Neural progenitor cell (in vitro differentiated cells): ENCODE results near the gene CBX1. TPM values are rescaled to one million over a fixed set of nuclear protein-coding genes. Genes with fewer than 3 reads are reported as not detected.
"Not testable (repeated sequence)": the region's sequence is repeated elsewhere in the genome, so short reads cannot be mapped to it uniquely, and the experiment has no call there.

Source experiments
- DNase-seq: peaks from one replicate; pipeline ENCODE4 v3.0.0-alpha.2; 2016; ENCODE audit warnings: low spot score
- H2AFZ ChIP-seq: fragments of 200-600 bp; sonication (generic); replicated peaks from 2 replicates; pipeline ENCODE4 v1.6.1; 2016; ENCODE audit warnings: antibody characterized with exemption
- H3F3A ChIP-seq: fragments of 200-600 bp; sonication (generic); 2 replicates; pipeline ENCODE4 v1.6.1; 2016; ENCODE audit warnings: antibody characterized with exemption, low read depth
- H3K27ac ChIP-seq: fragments of 200-600 bp; sonication (generic); 2 replicates; pipeline ENCODE4 v1.5.1; 2016; ENCODE audit warnings: mild to moderate bottlenecking
- H3K27me3 ChIP-seq: fragments of 200-600 bp; sonication (generic); 2 replicates; pipeline ENCODE4 v1.6.1; 2016; ENCODE audit warnings: mild to moderate bottlenecking, moderate library complexity
- H3K36me3 ChIP-seq: fragments of 200-600 bp; sonication (generic); 2 replicates; pipeline ENCODE4 v1.5.1; 2016
- H3K4me1 ChIP-seq: fragments of 200-600 bp; sonication (generic); 2 replicates; pipeline ENCODE4 v1.6.1; 2016; ENCODE audit warnings: mixed run types
- H3K4me2 ChIP-seq: fragments of 200-600 bp; sonication (generic); 2 replicates; pipeline ENCODE4 v1.6.1; 2016
- H3K4me3 ChIP-seq: fragments of 200-600 bp; sonication (generic); 2 replicates; pipeline ENCODE4 v1.5.1; 2016
- H3K79me2 ChIP-seq: fragments of 200-600 bp; sonication (generic); 2 replicates; pipeline ENCODE4 v1.6.1; 2016; ENCODE audit warnings: low read depth
- H3K9ac ChIP-seq: fragments of 200-600 bp; sonication (generic); 2 replicates; pipeline ENCODE4 v1.6.1; 2016
- H3K9me3 ChIP-seq: fragments of 200-600 bp; sonication (generic); 2 replicates; pipeline ENCODE4 v1.5.1; 2016; ENCODE audit warnings: low read depth
- H4K20me1 ChIP-seq: fragments of 200-600 bp; sonication (generic); 2 replicates; pipeline ENCODE4 v1.6.1; 2016; ENCODE audit warnings: low read depth
- H3K27ac Mint-ChIP-seq: 3 replicates; pipeline ENCODE4 v1.8.0; 2021; ENCODE audit warnings: mixed read lengths
- H3K27me3 Mint-ChIP-seq: 2 replicates; pipeline ENCODE4 v1.8.0; 2022; ENCODE audit warnings: low read depth, mild to moderate bottlenecking, inconsistent platforms, moderate library complexity, mixed read lengths; ENCODE audit not compliant: insufficient read depth
- H3K36me3 Mint-ChIP-seq: 3 replicates; pipeline ENCODE4 v1.8.0; 2021; ENCODE audit warnings: mixed read lengths
- H3K4me1 Mint-ChIP-seq: 3 replicates; pipeline ENCODE4 v1.8.0; 2021; ENCODE audit warnings: mixed read lengths
- H3K4me3 Mint-ChIP-seq: 3 replicates; pipeline ENCODE4 v1.8.0; 2021; ENCODE audit warnings: mild to moderate bottlenecking, moderate library complexity, mixed read lengths
- H3K9me3 Mint-ChIP-seq: 3 replicates; pipeline ENCODE4 v1.8.0; 2020; ENCODE audit warnings: mixed read lengths
- CTCF ChIP-seq: fragments of 200-600 bp; sonication (generic); IDR thresholded peaks from 2 replicates; pipeline ENCODE4 v1.5.1; 2017; ENCODE audit warnings: antibody characterized with exemption, mild to moderate bottlenecking
- EZH2 ChIP-seq: fragments of 200-600 bp; sonication (generic); IDR thresholded peaks from 2 replicates; pipeline ENCODE4 v1.6.1; 2017; ENCODE audit warnings: antibody characterized with exemption, mild to moderate bottlenecking, moderate library complexity
- EZH2phosphoT487 ChIP-seq: fragments of 200-600 bp; sonication (generic); IDR thresholded peaks from 2 replicates; pipeline ENCODE4 v1.6.1; 2017; ENCODE audit warnings: antibody characterized with exemption
- total RNA-seq: library from RNA; depleted of rRNA; stranded (reverse); fragments of >200 nt; gene quantifications from 2 replicates; pipeline ENCODE4 v1.2.3, GENCODE V29; 2015; ENCODE audit warnings: low replicate concordance

Gene CBX1
- total RNA-seq, 1 donor from 2014 or later, result 208 TPM

- no peak overlapping the region for H3K4me3 Mint-ChIP-seq
- Histone ChIP-seq H3K9me3 (no peaks in the 10 kb centered on the region), H3K4me2 (no peak overlapping the region), H3K79me2 (peaks cover 99% of the 10 kb centered on the region), H3K9ac (no peak overlapping the region), H3K36me3 (no peaks in the 10 kb centered on the region), H3K27me3 (no peaks in the 10 kb centered on the region), H3K4me3 (no peak overlapping the region), H3K27ac (no peak overlapping the region), H4K20me1 (peaks cover 83% of the 10 kb centered on the region), H2AFZ (no peak overlapping the region), H3K4me1 (no peaks in the 10 kb centered on the region), H3F3A (peaks cover 22% of the 10 kb centered on the region)
- no peak overlapping the region for H3K27ac Mint-ChIP-seq
- H3K9me3 Mint-ChIP-seq, result no peaks in the 10 kb centered on the region
- TF ChIP-seq EZH2phosphoT487, result no peak
- TF ChIP-seq CTCF, result no peak
- no peak for TF ChIP-seq EZH2
- peaks cover 4% of the 10 kb centered on the region for H3K36me3 Mint-ChIP-seq
- H3K27me3 Mint-ChIP-seq, result peaks cover 3% of the 10 kb centered on the region
- H3K4me1 Mint-ChIP-seq, result peaks cover 12% of the 10 kb centered on the region
- no peak for DNase-seq
Observed at GRCh38 chr17:48084932-48085331, 16.3 kb downstream of the CBX1 start.

GRCh38 chr17:48081858-48082257 is 19.4 kb downstream of the CBX1 start:
- Histone ChIP-seq H3K79me2 (peaks cover 99% of the 10 kb centered on the region), H3K9me3 (no peaks in the 10 kb centered on the region)
- H3K36me3 Mint-ChIP-seq, result peaks cover 1% of the 10 kb centered on the region

GRCh38 chr17:48077152-48077551 is 24.1 kb downstream of the CBX1 start:
- not testable (repeated sequence) for H3K27ac ChIP-seq, H3K4me3 Mint-ChIP-seq, H2AFZ ChIP-seq, H3K27ac Mint-ChIP-seq, DNase-seq, H3K36me3 ChIP-seq, H3K4me1 ChIP-seq, H3K4me3 ChIP-seq, H3K4me2 ChIP-seq, H3K9me3 ChIP-seq, H3K4me1 Mint-ChIP-seq, H3K9ac ChIP-seq, H3K27me3 ChIP-seq, H3K9me3 Mint-ChIP-seq, H3K27me3 Mint-ChIP-seq
- Histone ChIP-seq H3F3A (peaks cover 53% of the 10 kb centered on the region), H4K20me1 (peaks cover 68% of the 10 kb centered on the region), H3K79me2 (peaks cover 67% of the 10 kb centered on the region)
- peaks cover 12% of the 10 kb centered on the region for H3K36me3 Mint-ChIP-seq

More at GRCh38 chr17:48081858-48082257, 19.4 kb downstream of the CBX1 start:
- H3K27ac Mint-ChIP-seq, result no peak overlapping the region
- Histone ChIP-seq H3K4me2 (no peak overlapping the region), H3K36me3 (no peaks in the 10 kb centered on the region), H3K27me3 (no peaks in the 10 kb centered on the region), H3K4me1 (no peaks in the 10 kb centered on the region), H3K9ac (no peak overlapping the region), H3F3A (peaks cover 22% of the 10 kb centered on the region), H2AFZ (no peak overlapping the region), H3K4me3 (no peak overlapping the region), H4K20me1 (peaks cover 80% of the 10 kb centered on the region), H3K27ac (no peak overlapping the region)
- no peak overlapping the region for H3K4me3 Mint-ChIP-seq
- H3K27me3 Mint-ChIP-seq, result peaks cover 2% of the 10 kb centered on the region
- DNase-seq, result no peak
- TF ChIP-seq CTCF, result no peak
- TF ChIP-seq EZH2, result no peak
- no peak for TF ChIP-seq EZH2phosphoT487
- no peaks in the 10 kb centered on the region for H3K9me3 Mint-ChIP-seq
- H3K4me1 Mint-ChIP-seq, result peaks cover 13% of the 10 kb centered on the region

- H3K36me3 ChIP-seq, result peaks cover 11% of the 10 kb centered on the region
- no peak overlapping the region for H2AFZ ChIP-seq
- no peaks in the 10 kb centered on the region for H3K27me3 ChIP-seq
- peak overlapping the region; percentile 59 for H3K27ac Mint-ChIP-seq
- TF ChIP-seq EZH2phosphoT487, result no peak
- TF ChIP-seq CTCF, result peak; percentile 75
- H3K79me2 ChIP-seq, result peaks cover 41% of the 10 kb centered on the region
- H3K9me3 Mint-ChIP-seq, result no peaks in the 10 kb centered on the region
- H3K9me3 ChIP-seq, result no peaks in the 10 kb centered on the region
- H3K4me3 ChIP-seq, result no peak overlapping the region
- peak; percentile 80 for DNase-seq
- H4K20me1 ChIP-seq, result peaks cover 43% of the 10 kb centered on the region
- H3F3A ChIP-seq, result peaks cover 61% of the 10 kb centered on the region
- H3K36me3 Mint-ChIP-seq, result peaks cover 18% of the 10 kb centered on the region
- peaks cover 5% of the 10 kb centered on the region for H3K4me1 Mint-ChIP-seq
- H3K4me3 Mint-ChIP-seq, result no peak overlapping the region
- H3K4me1 ChIP-seq, result no peaks in the 10 kb centered on the region
- H3K4me2 ChIP-seq, result no peak overlapping the region
- peak overlapping the region; percentile 65 for H3K27ac ChIP-seq
- no peak overlapping the region for H3K9ac ChIP-seq
- H3K27me3 Mint-ChIP-seq, result peaks cover 2% of the 10 kb centered on the region
Observed at GRCh38 chr17:48074322-48075081, 26.8 kb downstream of the CBX1 start.

- H3K27ac Mint-ChIP-seq, H3K4me3 Mint-ChIP-seq, H2AFZ ChIP-seq, H3K9me3 ChIP-seq, H3K4me1 ChIP-seq, H3K9ac ChIP-seq, DNase-seq, H3K4me3 ChIP-seq, H3K27me3 Mint-ChIP-seq, H3K9me3 Mint-ChIP-seq, H3K4me1 Mint-ChIP-seq, H3K27me3 ChIP-seq, H3K27ac ChIP-seq, H3K4me2 ChIP-seq: not testable (repeated sequence)
- peaks cover 21% of the 10 kb centered on the region for H3K36me3 Mint-ChIP-seq
- peaks cover 32% of the 10 kb centered on the region for H3K79me2 ChIP-seq
- peaks cover 64% of the 10 kb centered on the region for H3F3A ChIP-seq
- H4K20me1 ChIP-seq, result peaks cover 41% of the 10 kb centered on the region
- peaks cover 11% of the 10 kb centered on the region for H3K36me3 ChIP-seq
Observed at GRCh38 chr17:48073566-48074094, 27.6 kb downstream of the CBX1 start.
